WTC11 (cell line): ENCODE measurements around the gene NYAP1.

Experiments used
- ZNF219 ChIP-seq: sonication (generic); formaldehyde crosslinking; IDR thresholded peaks from 2 replicates; pipeline ENCODE4 v1.8.0; 2023; ENCODE audit warnings: missing genetic modification reagents, mild to moderate bottlenecking, borderline replicate concordance
- TF ChIP-seq, protein P1 (sequence below): fragments of 200-600 bp; IDR thresholded peaks from 2 replicates; pipeline ENCODE4 v1.8.0; 2022; ENCODE audit warnings: antibody characterized with exemption

DNA sequence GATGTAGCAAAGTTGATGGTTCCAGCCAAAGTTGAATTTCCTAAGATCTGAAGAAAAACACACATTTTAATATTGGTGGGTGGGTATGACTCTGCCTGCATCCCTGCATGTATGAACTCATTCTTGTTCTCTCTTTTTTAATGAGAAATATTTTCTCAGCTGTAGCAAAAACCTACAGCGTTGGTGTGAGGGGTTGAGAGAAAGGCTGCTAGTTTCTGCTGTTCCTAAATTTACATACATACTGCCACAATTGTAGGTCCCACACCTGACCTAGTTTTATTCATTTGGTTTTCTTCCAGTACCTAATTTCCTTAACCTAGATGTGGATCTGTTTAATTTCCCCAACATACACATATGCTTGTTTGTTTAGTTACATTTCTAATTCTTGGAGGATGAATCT, 59.9 kb downstream of the NYAP1 start:
- TF ChIP-seq, protein P1, sequence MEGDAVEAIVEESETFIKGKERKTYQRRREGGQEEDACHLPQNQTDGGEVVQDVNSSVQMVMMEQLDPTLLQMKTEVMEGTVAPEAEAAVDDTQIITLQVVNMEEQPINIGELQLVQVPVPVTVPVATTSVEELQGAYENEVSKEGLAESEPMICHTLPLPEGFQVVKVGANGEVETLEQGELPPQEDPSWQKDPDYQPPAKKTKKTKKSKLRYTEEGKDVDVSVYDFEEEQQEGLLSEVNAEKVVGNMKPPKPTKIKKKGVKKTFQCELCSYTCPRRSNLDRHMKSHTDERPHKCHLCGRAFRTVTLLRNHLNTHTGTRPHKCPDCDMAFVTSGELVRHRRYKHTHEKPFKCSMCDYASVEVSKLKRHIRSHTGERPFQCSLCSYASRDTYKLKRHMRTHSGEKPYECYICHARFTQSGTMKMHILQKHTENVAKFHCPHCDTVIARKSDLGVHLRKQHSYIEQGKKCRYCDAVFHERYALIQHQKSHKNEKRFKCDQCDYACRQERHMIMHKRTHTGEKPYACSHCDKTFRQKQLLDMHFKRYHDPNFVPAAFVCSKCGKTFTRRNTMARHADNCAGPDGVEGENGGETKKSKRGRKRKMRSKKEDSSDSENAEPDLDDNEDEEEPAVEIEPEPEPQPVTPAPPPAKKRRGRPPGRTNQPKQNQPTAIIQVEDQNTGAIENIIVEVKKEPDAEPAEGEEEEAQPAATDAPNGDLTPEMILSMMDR, result no peak
- TF ChIP-seq ZNF219, result no peak
